IMR-90 (cell line): ENCODE measurements around the gene ILRUN.

Source experiments
- POLR2A ChIP-seq: IDR thresholded peaks from 2 replicates; pipeline ENCODE4 v1.6.1; 2012; ENCODE audit warnings: mild to moderate bottlenecking, low read depth, low read length
- RAD21 ChIP-seq: IDR thresholded peaks from 2 replicates; pipeline ENCODE4 v1.6.1; 2012; ENCODE audit warnings: low read length, improper control_type of control experiment
- RCOR1 ChIP-seq: IDR thresholded peaks from 2 replicates; pipeline ENCODE4 v1.6.1; 2012; ENCODE audit warnings: mild to moderate bottlenecking, low read length, improper control_type of control experiment; ENCODE audit not compliant: insufficient replicate concordance
- RFX5 ChIP-seq: IDR thresholded peaks from 2 replicates; pipeline ENCODE4 v1.8.0; 2012; ENCODE audit warnings: low read depth, mild to moderate bottlenecking, low read length, moderate library complexity
- USF2 ChIP-seq: fragments of 150-350 bp; IDR thresholded peaks from 2 replicates; pipeline ENCODE4 v1.6.1; 2017; ENCODE audit warnings: mild to moderate bottlenecking, antibody characterized with exemption, low read length, low read depth
- TF ChIP-seq, protein P1 (sequence below): conservative IDR thresholded peaks from 2 replicates; pipeline ENCODE4 v1.5.1; 2012; ENCODE audit warnings: mild to moderate bottlenecking, low read depth, low read length, improper control_type of control experiment

- TF ChIP-seq, protein P1, sequence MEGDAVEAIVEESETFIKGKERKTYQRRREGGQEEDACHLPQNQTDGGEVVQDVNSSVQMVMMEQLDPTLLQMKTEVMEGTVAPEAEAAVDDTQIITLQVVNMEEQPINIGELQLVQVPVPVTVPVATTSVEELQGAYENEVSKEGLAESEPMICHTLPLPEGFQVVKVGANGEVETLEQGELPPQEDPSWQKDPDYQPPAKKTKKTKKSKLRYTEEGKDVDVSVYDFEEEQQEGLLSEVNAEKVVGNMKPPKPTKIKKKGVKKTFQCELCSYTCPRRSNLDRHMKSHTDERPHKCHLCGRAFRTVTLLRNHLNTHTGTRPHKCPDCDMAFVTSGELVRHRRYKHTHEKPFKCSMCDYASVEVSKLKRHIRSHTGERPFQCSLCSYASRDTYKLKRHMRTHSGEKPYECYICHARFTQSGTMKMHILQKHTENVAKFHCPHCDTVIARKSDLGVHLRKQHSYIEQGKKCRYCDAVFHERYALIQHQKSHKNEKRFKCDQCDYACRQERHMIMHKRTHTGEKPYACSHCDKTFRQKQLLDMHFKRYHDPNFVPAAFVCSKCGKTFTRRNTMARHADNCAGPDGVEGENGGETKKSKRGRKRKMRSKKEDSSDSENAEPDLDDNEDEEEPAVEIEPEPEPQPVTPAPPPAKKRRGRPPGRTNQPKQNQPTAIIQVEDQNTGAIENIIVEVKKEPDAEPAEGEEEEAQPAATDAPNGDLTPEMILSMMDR: no peak
- no peak for TF ChIP-seq USF2
- TF ChIP-seq RFX5: no peak
- TF ChIP-seq POLR2A: no peak
- TF ChIP-seq RCOR1: no peak
- TF ChIP-seq RAD21: no peak
Observed at GRCh38 chr6:34718976-34719375, 22.4 kb upstream of the ILRUN start.
